Measurements from ENCODE around the gene ZGPAT.

DNA sequence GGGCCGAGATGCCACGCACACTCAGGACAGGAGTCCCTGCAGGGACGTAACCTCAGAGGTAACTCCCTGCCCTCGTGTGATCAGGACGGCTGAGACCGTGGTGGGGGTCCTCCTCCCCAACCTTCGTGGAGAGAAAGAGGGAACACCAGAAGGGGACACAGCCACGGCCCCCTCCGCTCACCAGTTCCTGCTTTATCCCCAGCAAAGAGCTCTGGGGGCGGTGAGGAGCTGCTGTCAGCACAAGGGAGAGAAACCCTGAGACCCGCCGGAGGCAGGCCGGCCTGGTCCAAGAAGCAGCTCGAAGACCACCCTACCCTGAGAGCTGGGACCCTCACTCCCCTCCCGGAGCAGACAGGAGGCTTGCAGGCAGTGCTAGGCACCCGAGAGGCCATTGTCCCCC lies 76.1 kb downstream of the ZGPAT start:
- TF ChIP-seq, protein P1, sequence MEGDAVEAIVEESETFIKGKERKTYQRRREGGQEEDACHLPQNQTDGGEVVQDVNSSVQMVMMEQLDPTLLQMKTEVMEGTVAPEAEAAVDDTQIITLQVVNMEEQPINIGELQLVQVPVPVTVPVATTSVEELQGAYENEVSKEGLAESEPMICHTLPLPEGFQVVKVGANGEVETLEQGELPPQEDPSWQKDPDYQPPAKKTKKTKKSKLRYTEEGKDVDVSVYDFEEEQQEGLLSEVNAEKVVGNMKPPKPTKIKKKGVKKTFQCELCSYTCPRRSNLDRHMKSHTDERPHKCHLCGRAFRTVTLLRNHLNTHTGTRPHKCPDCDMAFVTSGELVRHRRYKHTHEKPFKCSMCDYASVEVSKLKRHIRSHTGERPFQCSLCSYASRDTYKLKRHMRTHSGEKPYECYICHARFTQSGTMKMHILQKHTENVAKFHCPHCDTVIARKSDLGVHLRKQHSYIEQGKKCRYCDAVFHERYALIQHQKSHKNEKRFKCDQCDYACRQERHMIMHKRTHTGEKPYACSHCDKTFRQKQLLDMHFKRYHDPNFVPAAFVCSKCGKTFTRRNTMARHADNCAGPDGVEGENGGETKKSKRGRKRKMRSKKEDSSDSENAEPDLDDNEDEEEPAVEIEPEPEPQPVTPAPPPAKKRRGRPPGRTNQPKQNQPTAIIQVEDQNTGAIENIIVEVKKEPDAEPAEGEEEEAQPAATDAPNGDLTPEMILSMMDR (IDR thresholded peaks at IDR 0.05; ENCODE audit: low read depth, low read length): no peak
- TF ChIP-seq EZH2phosphoT487 (IDR thresholded peaks at IDR 0.05; ENCODE audit: low read depth): no peak
